ENCODE results near the gene PDE1C. TPM values are rescaled to one million over a fixed set of nuclear protein-coding genes. Genes with fewer than 3 reads are reported as not detected.

The PDE1C gene
- total RNA-seq, 1 donor from 2014 or later = 15.5 TPM

DNA sequence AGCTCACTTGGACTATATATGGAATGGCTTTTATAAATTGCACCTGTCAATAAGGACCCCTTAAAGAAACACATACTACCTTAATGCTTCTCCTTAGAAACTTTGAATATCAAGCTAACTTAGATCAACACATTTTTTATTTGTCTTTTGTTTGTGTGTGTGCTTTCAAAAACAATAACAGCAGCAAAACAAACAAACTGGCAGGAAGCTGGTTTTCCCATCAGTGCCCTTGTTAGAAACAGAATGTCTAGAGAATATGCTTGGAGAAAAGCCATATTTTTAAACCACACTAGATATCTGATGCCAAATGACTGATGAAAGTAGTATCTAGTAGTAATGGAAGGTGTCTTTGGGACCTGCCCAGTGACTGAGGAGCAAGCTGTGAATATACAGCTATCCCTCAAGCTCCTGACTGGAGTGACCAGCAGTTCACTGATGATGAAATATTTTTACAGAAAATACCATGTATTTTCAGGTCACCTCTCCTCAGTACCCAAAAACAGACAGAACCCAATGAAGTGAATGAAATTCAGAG is 1.0 kb downstream of the PDE1C start:
- intact Hi-C loops (cut with DNase I) = no loop called here
- peak overlapping the region; percentile 59 for H3K4me3 ChIP-seq
- ATAC-seq = no peak
- DNase-seq = no peak
- TF ChIP-seq, protein P1, sequence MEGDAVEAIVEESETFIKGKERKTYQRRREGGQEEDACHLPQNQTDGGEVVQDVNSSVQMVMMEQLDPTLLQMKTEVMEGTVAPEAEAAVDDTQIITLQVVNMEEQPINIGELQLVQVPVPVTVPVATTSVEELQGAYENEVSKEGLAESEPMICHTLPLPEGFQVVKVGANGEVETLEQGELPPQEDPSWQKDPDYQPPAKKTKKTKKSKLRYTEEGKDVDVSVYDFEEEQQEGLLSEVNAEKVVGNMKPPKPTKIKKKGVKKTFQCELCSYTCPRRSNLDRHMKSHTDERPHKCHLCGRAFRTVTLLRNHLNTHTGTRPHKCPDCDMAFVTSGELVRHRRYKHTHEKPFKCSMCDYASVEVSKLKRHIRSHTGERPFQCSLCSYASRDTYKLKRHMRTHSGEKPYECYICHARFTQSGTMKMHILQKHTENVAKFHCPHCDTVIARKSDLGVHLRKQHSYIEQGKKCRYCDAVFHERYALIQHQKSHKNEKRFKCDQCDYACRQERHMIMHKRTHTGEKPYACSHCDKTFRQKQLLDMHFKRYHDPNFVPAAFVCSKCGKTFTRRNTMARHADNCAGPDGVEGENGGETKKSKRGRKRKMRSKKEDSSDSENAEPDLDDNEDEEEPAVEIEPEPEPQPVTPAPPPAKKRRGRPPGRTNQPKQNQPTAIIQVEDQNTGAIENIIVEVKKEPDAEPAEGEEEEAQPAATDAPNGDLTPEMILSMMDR (IDR thresholded peaks at IDR 0.05) = no peak
- H3K36me3 ChIP-seq = no peaks in the 10 kb centered on the region
- H3K4me1 ChIP-seq = no peaks in the 10 kb centered on the region
- H3K27ac ChIP-seq = no peak overlapping the region
- peaks cover 30% of the 10 kb centered on the region for H3K27me3 ChIP-seq (ENCODE audit: low read depth)
- H3K9me3 ChIP-seq = no peaks in the 10 kb centered on the region

DNA sequence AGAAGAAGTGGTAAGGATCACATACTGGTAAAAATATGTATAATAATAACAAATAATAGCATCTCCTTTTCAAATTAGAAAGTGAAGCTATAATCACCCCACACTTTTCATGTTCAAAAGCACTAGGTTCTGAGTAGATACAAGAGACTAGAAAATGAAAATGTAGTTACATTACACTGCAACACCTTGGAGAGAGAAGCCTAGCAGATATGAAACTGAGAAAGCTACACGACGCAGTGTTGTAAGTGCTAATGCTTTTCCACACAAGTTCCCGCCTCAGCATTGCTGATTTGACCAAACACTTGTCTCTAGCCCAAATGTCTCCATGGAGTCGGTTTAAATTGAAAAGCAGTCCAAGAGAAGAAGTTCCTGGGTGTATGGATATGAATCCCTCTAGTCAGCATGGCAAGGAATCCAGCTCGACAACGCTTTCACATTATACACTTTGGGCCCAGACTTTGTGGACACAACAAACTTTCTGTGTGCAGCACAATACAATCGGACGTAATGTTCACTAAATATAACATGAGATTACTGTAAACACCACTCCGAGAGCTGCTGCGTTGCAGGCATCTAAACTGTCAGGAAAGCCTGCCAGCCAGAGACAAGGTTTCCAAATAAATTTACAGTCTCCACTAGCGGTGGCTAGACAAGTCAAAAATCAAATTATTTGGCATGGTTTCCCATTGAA is 1.7 kb downstream of the PDE1C start:
- TF ChIP-seq, protein P1 (IDR thresholded peaks at IDR 0.05) = no peak
- H3K4me1 ChIP-seq = no peaks in the 10 kb centered on the region
- intact Hi-C loops (cut with DNase I) = no loop called here
- no peaks in the 10 kb centered on the region for H3K9me3 ChIP-seq
- H3K36me3 ChIP-seq = no peaks in the 10 kb centered on the region
- DNase-seq (no peak), ATAC-seq (no peak)
- H3K4me3 ChIP-seq = peak overlapping the region; percentile 59
- no peak overlapping the region for H3K27ac ChIP-seq
- H3K27me3 ChIP-seq (ENCODE audit: low read depth) = peaks cover 30% of the 10 kb centered on the region

DNA sequence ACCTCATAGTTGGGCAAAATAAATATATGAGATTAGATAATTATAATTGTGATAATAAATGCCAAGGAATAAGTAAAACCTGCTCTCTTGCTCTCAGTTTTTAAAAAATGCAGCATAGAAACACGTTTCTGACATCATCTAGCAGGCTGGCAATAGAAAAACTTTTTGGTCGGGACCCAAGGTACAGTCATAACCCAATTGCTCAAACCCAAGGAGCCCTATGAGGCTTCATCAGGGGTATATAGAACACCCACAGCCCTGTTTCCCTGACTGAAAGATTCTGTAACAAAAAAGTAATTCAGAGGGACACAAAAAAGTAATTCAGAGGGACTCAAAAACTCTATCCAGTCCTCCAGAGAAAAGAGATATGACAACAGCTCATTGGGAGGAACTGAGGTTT is 3.8 kb downstream of the PDE1C start:
- Histone ChIP-seq H3K27ac (no peak overlapping the region), H3K27me3 (ENCODE audit: low read depth) (peaks cover 22% of the 10 kb centered on the region), H3K36me3 (no peaks in the 10 kb centered on the region), H3K9me3 (no peaks in the 10 kb centered on the region), H3K4me1 (no peaks in the 10 kb centered on the region), H3K4me3 (no peak overlapping the region)
- TF ChIP-seq, protein P1 (IDR thresholded peaks at IDR 0.05) = no peak
- intact Hi-C loops (cut with DNase I) = no loop called here
- ATAC-seq = no peak
- DNase-seq = no peak

DNA sequence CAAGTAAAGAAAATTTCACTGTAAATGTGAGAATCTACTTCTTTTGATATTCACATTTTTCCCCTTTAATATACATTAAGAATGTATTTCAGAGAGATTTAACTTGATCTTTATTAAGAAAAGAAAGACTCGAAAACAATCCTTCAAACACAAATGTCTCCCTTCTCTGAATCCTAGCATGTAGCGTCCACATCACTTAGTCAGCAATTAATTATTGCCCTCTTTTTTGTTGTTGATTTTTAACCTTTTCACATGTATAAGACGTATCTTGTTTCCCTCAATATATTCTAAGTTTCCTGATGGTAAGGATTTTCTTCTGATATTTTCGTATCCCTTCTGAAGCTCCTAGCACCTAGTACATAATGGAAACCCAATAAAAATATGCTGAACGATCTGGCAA is 6.6 kb downstream of the PDE1C start:
- TF ChIP-seq, protein P1 (IDR thresholded peaks at IDR 0.05) = no peak

DNA sequence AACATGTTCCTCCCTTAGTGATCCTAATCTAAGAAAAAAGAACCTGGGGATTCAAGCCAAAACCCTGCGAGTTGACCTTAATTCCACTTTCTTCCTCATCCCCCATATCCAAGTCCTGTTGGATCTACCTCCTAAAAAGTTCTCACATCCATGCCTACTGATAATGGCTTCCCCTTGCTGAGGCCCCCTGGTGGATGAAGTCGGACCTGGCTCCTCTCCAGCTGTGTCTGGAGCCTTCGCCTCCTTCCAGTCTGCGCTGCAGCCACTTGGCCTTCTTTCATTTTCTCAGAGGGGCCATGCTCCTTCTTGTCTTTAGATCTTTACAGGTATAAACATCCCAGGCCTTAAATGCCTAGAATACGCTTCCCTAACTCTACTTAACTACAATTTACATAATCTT is 8.1 kb downstream of the PDE1C start:
- Histone ChIP-seq H3K36me3 (no peaks in the 10 kb centered on the region), H3K4me3 (no peak overlapping the region), H3K4me1 (no peaks in the 10 kb centered on the region), H3K27ac (no peak overlapping the region), H3K27me3 (ENCODE audit: low read depth) (no peaks in the 10 kb centered on the region), H3K9me3 (no peaks in the 10 kb centered on the region)
- ATAC-seq (no peak), DNase-seq (peak; percentile 55)
- intact Hi-C loops (cut with DNase I) = no loop called here
- TF ChIP-seq, protein P1 (IDR thresholded peaks at IDR 0.05) = peak; percentile 53

More for the DNA sequence above, 6.6 kb downstream of the PDE1C start:
- Histone ChIP-seq H3K9me3 (no peaks in the 10 kb centered on the region), H3K4me3 (no peak overlapping the region), H3K36me3 (no peaks in the 10 kb centered on the region), H3K27me3 (ENCODE audit: low read depth) (no peaks in the 10 kb centered on the region), H3K27ac (no peak overlapping the region), H3K4me1 (no peaks in the 10 kb centered on the region)
- intact Hi-C loops (cut with DNase I) = no loop called here
- DNase-seq (no peak), ATAC-seq (no peak)

Measured in lower lobe of right lung (tissue), 2 donors.